Immature natural killer cell (primary cell): ENCODE measurements around the gene MLLT11. TPM values are rescaled to one million over a fixed set of nuclear protein-coding genes. Genes with fewer than 3 reads are reported as not detected.

Experiments
- DNase-seq, 3 donors: peaks; one replicate each; pipeline ENCODE4 v3.0.0; 2022; ENCODE audit warnings: mixed read lengths in 1 of 3
- H3K27ac Mint-ChIP-seq, 6 donors: one replicate each; pipeline ENCODE4 v1.8.0; 2020; ENCODE audit warnings: mixed read lengths in 6 of 6, mild to moderate bottlenecking in 5 of 6, inconsistent platforms in 4 of 6, moderate library complexity in 3 of 6
- H3K27me3 Mint-ChIP-seq, 3 donors: one replicate each; pipeline ENCODE4 v1.8.0; 2020 to 2021; ENCODE audit warnings: low read depth in 3 of 3, mild to moderate bottlenecking in 3 of 3, mixed read lengths in 3 of 3, moderate library complexity in 3 of 3, inconsistent platforms in 1 of 3
- H3K36me3 Mint-ChIP-seq, 3 donors: one replicate each; pipeline ENCODE4 v1.8.0; 2020; ENCODE audit warnings: mixed read lengths in 3 of 3, inconsistent platforms in 2 of 3, mild to moderate bottlenecking in 2 of 3
- H3K4me1 Mint-ChIP-seq, 2 donors: one replicate each; pipeline ENCODE4 v1.8.0; 2020; ENCODE audit warnings: inconsistent platforms in 2 of 2, mild to moderate bottlenecking in 2 of 2, mixed read lengths in 2 of 2, moderate library complexity in 1 of 2
- H3K4me3 Mint-ChIP-seq, 5 donors: one replicate each; pipeline ENCODE4 v1.8.0; 2020; ENCODE audit warnings: mild to moderate bottlenecking in 5 of 5, mixed read lengths in 5 of 5, inconsistent platforms in 3 of 5, moderate library complexity in 3 of 5
- H3K9me3 Mint-ChIP-seq, 6 donors: one replicate each; pipeline ENCODE4 v1.8.0; 2020; ENCODE audit warnings: mild to moderate bottlenecking in 6 of 6, mixed read lengths in 6 of 6, inconsistent platforms in 4 of 6, moderate library complexity in 3 of 6
- polyA plus RNA-seq, 3 donors: library from polyadenylated mRNA; unstranded; fragments of 300-500 nt; fragmentation: Illumina TruSeq; gene quantifications; one replicate each; pipeline ENCODE4 v1.2.3, GENCODE V29; 2021

The MLLT11 gene
- polyA plus RNA-seq, result 1 to 10 TPM; 4.2 to 7.9 (median 6.0) TPM

- peaks cover 46 to 50% of the 10 kb centered on the region in 2 donors for H3K4me1 Mint-ChIP-seq
- H3K27ac Mint-ChIP-seq, result peak within 1 kb of the TSS; percentile 93 to 99 (median 99)
- H3K4me3 Mint-ChIP-seq, result peak within 1 kb of the TSS; percentile 93 to 98 (median 96)
- H3K36me3 Mint-ChIP-seq, result peaks cover 30 to 31% (median 30%) of the 10 kb centered on the region in 3 donors
- H3K27me3 Mint-ChIP-seq, result peaks cover 19 to 38% (median 35%) of the 10 kb centered on the region in 3 donors
- H3K9me3 Mint-ChIP-seq, result no peaks in the 10 kb centered on the region
- DNase-seq, result peak in 2 of 3 donors; percentile 12 to 16
Measured at GRCh38 chr1:151060007-151060656, at the start of gene MLLT11. MLLT11 (plus strand) TSS chr1:151060397; CDS start chr1:151067225, 6,828 bp downstream.

GRCh38 chr1:151011154-151011850, 48.9 kb upstream of the MLLT11 start:
- H3K27ac Mint-ChIP-seq, result peak overlapping the region; percentile 39 to 87 (median 68)
- no peak for DNase-seq
- H3K4me3 Mint-ChIP-seq, result peak overlapping the region in 4 of 5 donors; percentile 10 to 53 (median 37)
- no peaks in the 10 kb centered on the region for H3K9me3 Mint-ChIP-seq
- peaks cover 8 to 10% (median 10%) of the 10 kb centered on the region in 3 donors for H3K27me3 Mint-ChIP-seq
- H3K4me1 Mint-ChIP-seq, result peaks cover 52 to 59% of the 10 kb centered on the region in 2 donors
- peaks cover 4 to 8% (median 5%) of the 10 kb centered on the region in 3 donors for H3K36me3 Mint-ChIP-seq

- Mint-ChIP-seq H3K27ac (peak overlapping the region in 2 of 6 donors; percentile 40 to 44), H3K9me3 (no peaks in the 10 kb centered on the region), H3K4me3 (no peak overlapping the region), H3K36me3 (peaks cover 4 to 8% (median 5%) of the 10 kb centered on the region in 3 donors), H3K27me3 (peaks cover 5 to 8% (median 5%) of the 10 kb centered on the region in 3 donors), H3K4me1 (peaks cover 36 to 43% of the 10 kb centered on the region in 2 donors)
- no peak for DNase-seq
Measured at GRCh38 chr1:151012684-151013471, 47.3 kb upstream of the MLLT11 start.

GRCh38 chr1:151013518-151013917, 46.7 kb upstream of the MLLT11 start:
- H3K9me3 Mint-ChIP-seq, result no peaks in the 10 kb centered on the region
- H3K27ac Mint-ChIP-seq, result no peak overlapping the region
- DNase-seq, result no peak
- no peak overlapping the region for H3K4me3 Mint-ChIP-seq
- peaks cover 8 to 14% (median 9%) of the 10 kb centered on the region in 3 donors for H3K36me3 Mint-ChIP-seq
- peaks cover 0 to 4% (median 2%) of the 10 kb centered on the region in 3 donors for H3K27me3 Mint-ChIP-seq
- H3K4me1 Mint-ChIP-seq, result peaks cover 30 to 37% of the 10 kb centered on the region in 2 donors

GRCh38 chr1:151024540-151025146, 35.6 kb upstream of the MLLT11 start:
- H3K4me1 Mint-ChIP-seq, result peaks cover 7 to 8% of the 10 kb centered on the region in 2 donors
- peaks cover 0 to 2% (median 0%) of the 10 kb centered on the region in 3 donors for H3K27me3 Mint-ChIP-seq
- peak overlapping the region; percentile 52 to 90 (median 57) for H3K27ac Mint-ChIP-seq

GRCh38 chr1:151026460-151026859, 33.7 kb upstream of the MLLT11 start:
- no peak for DNase-seq
- H3K36me3 Mint-ChIP-seq, result peaks cover 19 to 34% (median 23%) of the 10 kb centered on the region in 3 donors
- H3K9me3 Mint-ChIP-seq, result no peaks in the 10 kb centered on the region

More at GRCh38 chr1:151024540-151025146, 35.6 kb upstream of the MLLT11 start:
- DNase-seq, result peak; percentile 82 to 84 (median 83)
- no peaks in the 10 kb centered on the region for H3K9me3 Mint-ChIP-seq
- H3K4me3 Mint-ChIP-seq, result peak overlapping the region in 4 of 5 donors; percentile 47 to 67 (median 62)
- H3K36me3 Mint-ChIP-seq, result peaks cover 13 to 32% (median 17%) of the 10 kb centered on the region in 3 donors

GRCh38 chr1:151032164-151032563, 28.0 kb upstream of the MLLT11 start:
- Mint-ChIP-seq H3K4me3 (no peak overlapping the region), H3K27ac (no peak overlapping the region), H3K9me3 (no peaks in the 10 kb centered on the region), H3K4me1 (no peaks in the 10 kb centered on the region), H3K27me3 (no peaks in the 10 kb centered on the region), H3K36me3 (peaks cover 30 to 39% (median 35%) of the 10 kb centered on the region in 3 donors)
- DNase-seq, result no peak

More at GRCh38 chr1:151026460-151026859, 33.7 kb upstream of the MLLT11 start:
- Mint-ChIP-seq H3K27ac (no peak overlapping the region), H3K27me3 (peaks cover 0 to 2% (median 0%) of the 10 kb centered on the region in 3 donors), H3K4me3 (no peak overlapping the region), H3K4me1 (peaks cover 7 to 8% of the 10 kb centered on the region in 2 donors)

- no peaks in the 10 kb centered on the region for H3K4me1 Mint-ChIP-seq
- no peak overlapping the region for H3K4me3 Mint-ChIP-seq
- no peaks in the 10 kb centered on the region for H3K9me3 Mint-ChIP-seq
- no peaks in the 10 kb centered on the region for H3K27me3 Mint-ChIP-seq
- no peak for DNase-seq
- peaks cover 20 to 29% (median 24%) of the 10 kb centered on the region in 3 donors for H3K36me3 Mint-ChIP-seq
- H3K27ac Mint-ChIP-seq, result peak overlapping the region in 4 of 6 donors; percentile 26 to 64 (median 37)
Measured at GRCh38 chr1:151035167-151035566, 25.0 kb upstream of the MLLT11 start.

GRCh38 chr1:151036356-151036755, 23.8 kb upstream of the MLLT11 start, which contains the start of gene BNIPL:
BNIPL (plus strand) TSS chr1:151036586; CDS start chr1:151036726, 140 bp downstream.
- Mint-ChIP-seq H3K4me3 (no peak within 1 kb of the TSS), H3K4me1 (no peaks in the 10 kb centered on the region), H3K27ac (peak within 1 kb of the TSS in 5 of 6 donors; percentile 33 to 78 (median 36)), H3K27me3 (peaks cover 0 to 2% (median 0%) of the 10 kb centered on the region in 3 donors), H3K36me3 (peaks cover 16 to 25% (median 23%) of the 10 kb centered on the region in 3 donors), H3K9me3 (no peaks in the 10 kb centered on the region)
- no peak for DNase-seq

- Mint-ChIP-seq H3K27ac (peak overlapping the region in 1 of 6 donors; percentile 19), H3K9me3 (no peaks in the 10 kb centered on the region), H3K4me1 (no peaks in the 10 kb centered on the region), H3K4me3 (no peak overlapping the region), H3K27me3 (peaks cover 0 to 2% (median 0%) of the 10 kb centered on the region in 3 donors), H3K36me3 (peaks cover 14 to 23% (median 20%) of the 10 kb centered on the region in 3 donors)
- no peak for DNase-seq
Measured at GRCh38 chr1:151037032-151037431, 23.2 kb upstream of the MLLT11 start.

GRCh38 chr1:151039521-151039920, 20.7 kb upstream of the MLLT11 start:
- Mint-ChIP-seq H3K4me3 (no peak overlapping the region), H3K27ac (no peak overlapping the region), H3K4me1 (no peaks in the 10 kb centered on the region), H3K36me3 (peaks cover 8 to 24% (median 14%) of the 10 kb centered on the region in 3 donors), H3K9me3 (no peaks in the 10 kb centered on the region), H3K27me3 (peaks cover 0 to 2% (median 0%) of the 10 kb centered on the region in 3 donors)
- DNase-seq, result no peak

- no peak for DNase-seq
- Mint-ChIP-seq H3K9me3 (no peaks in the 10 kb centered on the region), H3K36me3 (peaks cover 0 to 19% (median 6%) of the 10 kb centered on the region in 3 donors), H3K27ac (peak overlapping the region in 1 of 6 donors; percentile 24), H3K27me3 (peaks cover 8 to 10% (median 9%) of the 10 kb centered on the region in 3 donors), H3K4me1 (peaks cover 18 to 22% of the 10 kb centered on the region in 2 donors), H3K4me3 (no peak overlapping the region)
Measured at GRCh38 chr1:151043163-151043562, 17.0 kb upstream of the MLLT11 start.

GRCh38 chr1:151047591-151047924, 12.6 kb upstream of the MLLT11 start, which contains the start of gene C1orf56:
C1orf56 (plus strand) TSS chr1:151047751; CDS start chr1:151047848, 97 bp downstream.
- Mint-ChIP-seq H3K27me3 (peaks cover 9 to 20% (median 14%) of the 10 kb centered on the region in 3 donors), H3K4me3 (peak within 1 kb of the TSS; percentile 93 to 97 (median 94)), H3K36me3 (peaks cover 9 to 28% (median 26%) of the 10 kb centered on the region in 3 donors), H3K4me1 (peaks cover 60 to 63% of the 10 kb centered on the region in 2 donors), H3K9me3 (no peaks in the 10 kb centered on the region), H3K27ac (peak within 1 kb of the TSS; percentile 88 to 99 (median 94))
- peak; percentile 63 to 71 (median 69) for DNase-seq
